DOHH2 (cell line): ENCODE results near the gene WWOX.

Experiments
- H3F3A ChIP-seq: fragments of 200-600 bp; sonication (generic), shearing (Covaris generic); 2 replicates; pipeline ENCODE4 v1.6.0; 2016; ENCODE audit warnings: antibody characterized with exemption, mild to moderate bottlenecking; ENCODE audit not compliant: control insufficient read depth, insufficient read depth
- H3K27ac ChIP-seq: fragments of 200-600 bp; sonication (generic); 2 replicates; pipeline ENCODE4 v1.5.1; 2014; ENCODE audit warnings: low read depth, mild to moderate bottlenecking, low read length, moderate library complexity
- H3K27me3 ChIP-seq: fragments of 200-600 bp; sonication (generic); 2 replicates; pipeline ENCODE4 v1.6.1; 2014; ENCODE audit warnings: mild to moderate bottlenecking, low read length, mixed read lengths; ENCODE audit not compliant: control insufficient read depth
- H3K36me3 ChIP-seq: fragments of 200-600 bp; sonication (generic); 2 replicates; pipeline ENCODE4 v1.6.1; 2014; ENCODE audit warnings: mild to moderate bottlenecking, low read length, moderate library complexity, mixed read lengths; ENCODE audit not compliant: control insufficient read depth
- H3K4me1 ChIP-seq: fragments of 200-600 bp; sonication (generic); 2 replicates; pipeline ENCODE4 v1.6.1; 2014; ENCODE audit warnings: mild to moderate bottlenecking, low read length, mixed read lengths; ENCODE audit not compliant: control insufficient read depth
- H3K4me2 ChIP-seq: fragments of 200-600 bp; sonication (generic); 2 replicates; pipeline ENCODE4 v1.6.0; 2014; ENCODE audit warnings: mild to moderate bottlenecking, low read length, moderate library complexity
- H3K4me3 ChIP-seq: fragments of 200-600 bp; sonication (generic); 2 replicates; pipeline ENCODE4 v1.5.1; 2014; ENCODE audit warnings: mild to moderate bottlenecking, low read length, mixed read lengths
- H3K79me2 ChIP-seq: fragments of 200-600 bp; sonication (generic); 2 replicates; pipeline ENCODE4 v1.6.1; 2014; ENCODE audit warnings: mild to moderate bottlenecking, low read length, mixed read lengths; ENCODE audit not compliant: control insufficient read depth
- H3K9me2 ChIP-seq: fragments of 200-600 bp; sonication (generic); replicated peaks from 2 replicates; pipeline ENCODE4 v1.6.1; 2014; ENCODE audit warnings: mild to moderate bottlenecking, low read length, mixed read lengths; ENCODE audit not compliant: control insufficient read depth
- H3K9me3 ChIP-seq: fragments of 200-600 bp; sonication (generic); 2 replicates; pipeline ENCODE4 v1.6.1; 2014; ENCODE audit warnings: antibody characterized with exemption, low read length, mixed read lengths; ENCODE audit not compliant: control insufficient read depth, insufficient read depth
- H4K20me1 ChIP-seq: fragments of 200-600 bp; sonication (generic); 2 replicates; pipeline ENCODE4 v1.6.0; 2014; ENCODE audit warnings: low read depth, mild to moderate bottlenecking, antibody characterized with exemption, low read length, moderate library complexity; ENCODE audit not compliant: control insufficient read depth, insufficient read depth
- CTCF ChIP-seq: fragments of 200-600 bp; sonication (generic); IDR thresholded peaks from one replicate; pipeline ENCODE4 v1.5.1; 2014; ENCODE audit warnings: antibody characterized with exemption, mild to moderate bottlenecking, low read depth, low read length; ENCODE audit not compliant: poor library complexity, severe bottlenecking
- EZH2phosphoT487 ChIP-seq: fragments of 200-600 bp; sonication (generic); IDR thresholded peaks from 2 replicates; pipeline ENCODE4 v1.6.1; 2017; ENCODE audit warnings: borderline replicate concordance, mild to moderate bottlenecking, antibody characterized with exemption, low read length, moderate library complexity, mixed read lengths

Gene WWOX

GRCh38 chr16:78628461-78629045 lies 529.1 kb downstream of the WWOX start:
- H3K79me2 ChIP-seq: no peaks in the 10 kb centered on the region
- H3K9me2 ChIP-seq: no peaks in the 10 kb centered on the region
- no peak overlapping the region for H3K27ac ChIP-seq
- no peaks in the 10 kb centered on the region for H3K9me3 ChIP-seq
- H3K4me2 ChIP-seq: no peak overlapping the region
- no peaks in the 10 kb centered on the region for H4K20me1 ChIP-seq
- no peak overlapping the region for H3K4me3 ChIP-seq
- no peaks in the 10 kb centered on the region for H3K27me3 ChIP-seq
- H3K36me3 ChIP-seq: no peaks in the 10 kb centered on the region
- H3K4me1 ChIP-seq: no peaks in the 10 kb centered on the region
- no peak for TF ChIP-seq CTCF
- no peak for TF ChIP-seq EZH2phosphoT487
- H3F3A ChIP-seq: no peaks in the 10 kb centered on the region

GRCh38 chr16:78629173-78629572 lies 529.7 kb downstream of the WWOX start:
- Histone ChIP-seq H3K4me3 (no peak overlapping the region), H3F3A (no peaks in the 10 kb centered on the region), H3K36me3 (no peaks in the 10 kb centered on the region), H3K79me2 (no peaks in the 10 kb centered on the region), H3K9me3 (no peaks in the 10 kb centered on the region), H3K9me2 (no peaks in the 10 kb centered on the region), H4K20me1 (no peaks in the 10 kb centered on the region), H3K4me1 (no peaks in the 10 kb centered on the region), H3K27ac (no peak overlapping the region), H3K27me3 (no peaks in the 10 kb centered on the region), H3K4me2 (no peak overlapping the region)
- TF ChIP-seq EZH2phosphoT487: no peak
- TF ChIP-seq CTCF: no peak

DNA sequence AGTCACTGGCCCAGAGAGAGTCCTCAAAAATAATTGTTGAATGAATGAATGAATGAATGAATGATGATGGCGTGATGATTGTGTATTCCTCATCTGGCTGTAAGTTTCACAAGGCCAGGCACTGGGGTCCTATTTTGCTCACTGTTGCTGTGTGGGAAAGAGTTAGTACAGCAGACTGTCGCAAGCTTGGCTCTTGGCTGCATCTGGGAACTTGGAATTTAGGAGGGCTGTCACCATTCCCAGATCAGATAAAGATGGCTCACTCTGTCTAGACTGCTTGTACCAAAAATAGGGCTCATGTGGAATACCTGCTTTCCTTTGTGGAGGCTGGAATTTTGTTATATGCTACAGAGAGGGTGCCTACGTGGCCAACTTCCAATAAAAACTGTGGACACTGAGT lies 530.6 kb downstream of the WWOX start:
- Histone ChIP-seq H3K9me3 (no peaks in the 10 kb centered on the region), H3K36me3 (no peaks in the 10 kb centered on the region), H3F3A (no peaks in the 10 kb centered on the region), H3K9me2 (no peaks in the 10 kb centered on the region), H3K79me2 (no peaks in the 10 kb centered on the region), H3K4me1 (no peaks in the 10 kb centered on the region), H3K27me3 (no peaks in the 10 kb centered on the region), H4K20me1 (no peaks in the 10 kb centered on the region), H3K27ac (no peak overlapping the region), H3K4me3 (no peak overlapping the region), H3K4me2 (no peak overlapping the region)
- TF ChIP-seq EZH2phosphoT487 (no peak), CTCF (no peak)
